MCF 10A (cell line): ENCODE results near the gene CSTF1. TPM values are rescaled to one million over a fixed set of nuclear protein-coding genes. Genes with fewer than 3 reads are reported as not detected.

ENCODE experiments used
- BruUV-seq: library from RNA; stranded (reverse); fragments of 400-500 nt; replicated peaks from 2 replicates; lab custom pipeline; 2021; lab: Mats Ljungman, UMichigan
- CTCF ChIA-PET: fragments of 300-600 bp; sonication (Branson Sonifier 250); formaldehyde crosslinking; extraction: SDS; loops from one replicate; lab custom pipeline; 2021; ENCODE audit warnings: antibody characterized with exemption, inconsistent platforms; lab: Yijun Ruan, JAX
- POLR2A ChIA-PET: fragments of 300-600, 350-650 bp; sonication (Branson Sonifier 250); formaldehyde crosslinking; extraction: SDS; loops from one replicate; lab custom pipeline; 2020; ENCODE audit warnings: antibody characterized with exemption, inconsistent platforms; lab: Yijun Ruan, JAX
- DNase-seq: peaks from one replicate; pipeline ENCODE4 v3.0.0-alpha.2; 2018; ENCODE audit not compliant: unreplicated experiment
- H3K27ac Mint-ChIP-seq: one replicate; pipeline ENCODE4 v1.8.0; 2022; ENCODE audit warnings: mild to moderate bottlenecking, low read depth, mixed read lengths; ENCODE audit not compliant: unreplicated experiment
- H3K27me3 Mint-ChIP-seq: one replicate; pipeline ENCODE4 v1.8.0; 2022; ENCODE audit warnings: mixed read lengths; ENCODE audit not compliant: insufficient read depth, unreplicated experiment
- H3K36me3 Mint-ChIP-seq: one replicate; pipeline ENCODE4 v1.8.0; 2022; ENCODE audit warnings: mild to moderate bottlenecking, moderate library complexity, mixed read lengths; ENCODE audit not compliant: insufficient read depth, unreplicated experiment
- H3K4me1 Mint-ChIP-seq: one replicate; pipeline ENCODE4 v1.8.0; 2022; ENCODE audit warnings: mixed read lengths; ENCODE audit not compliant: insufficient read depth, unreplicated experiment
- H3K4me3 Mint-ChIP-seq: one replicate; pipeline ENCODE4 v1.8.0; 2022; ENCODE audit warnings: mild to moderate bottlenecking, moderate library complexity, mixed read lengths; ENCODE audit not compliant: unreplicated experiment
- H3K9me3 Mint-ChIP-seq: one replicate; pipeline ENCODE4 v1.8.0; 2022; ENCODE audit warnings: mixed read lengths; ENCODE audit not compliant: unreplicated experiment
- CTCF ChIP-seq: fragments of 200-600 bp; IDR thresholded peaks from one replicate; pipeline ENCODE4 v1.8.0; 2022; ENCODE audit warnings: antibody characterized with exemption, mild to moderate bottlenecking; ENCODE audit not compliant: unreplicated experiment
- intact Hi-C: fragments of 100-400 bp; cut with micrococcal nuclease; formaldehyde crosslinking; loops from 2 replicates; pipeline ENCODE4 v1.14.1; 2022
- total RNA-seq: library from RNA; stranded (reverse); gene quantifications from 2 replicates; pipeline ENCODE4 v1.2.3, GENCODE V29; 2022

The CSTF1 gene
- total RNA-seq, 1 experiment from 2014 or later, result 35.1 TPM

GRCh38 chr20:56445540-56445939 is 53.1 kb downstream of the CSTF1 start:
- H3K27ac Mint-ChIP-seq, result no peak overlapping the region
- POLR2A ChIA-PET, result no interaction called here
- TF ChIP-seq CTCF, result no peak
- H3K4me1 Mint-ChIP-seq, result no peaks in the 10 kb centered on the region
- BruUV-seq, result no TSS peak
- peaks cover 7% of the 10 kb centered on the region for H3K27me3 Mint-ChIP-seq
- no peak overlapping the region for H3K4me3 Mint-ChIP-seq
- H3K9me3 Mint-ChIP-seq, result no peaks in the 10 kb centered on the region
- CTCF ChIA-PET, result no interaction called here
- H3K36me3 Mint-ChIP-seq, result no peaks in the 10 kb centered on the region
- DNase-seq, result no peak
- intact Hi-C loops, result no loop called here

- Mint-ChIP-seq H3K9me3 (no peaks in the 10 kb centered on the region), H3K36me3 (no peaks in the 10 kb centered on the region), H3K4me3 (no peak overlapping the region), H3K4me1 (no peaks in the 10 kb centered on the region), H3K27ac (no peak overlapping the region), H3K27me3 (peaks cover 23% of the 10 kb centered on the region)
- ChIA-PET POLR2A (no interaction called here), CTCF (interaction anchor here (0.7 to 1.3 kb wide), 3 partner anchors 49 to 199 kb away, joined by 3 to 4 read pairs (median 3); partner anchors contain the start of gene MC3R)
- no peak for TF ChIP-seq CTCF
- no TSS peak for BruUV-seq
- intact Hi-C loops, result no loop called here
- DNase-seq, result no peak
Measured at GRCh38 chr20:56447227-56447626, 54.8 kb downstream of the CSTF1 start.

- no peak for TF ChIP-seq CTCF
- no peaks in the 10 kb centered on the region for H3K36me3 Mint-ChIP-seq
- intact Hi-C loops, result no loop called here
- no peak overlapping the region for H3K27ac Mint-ChIP-seq
- CTCF ChIA-PET, result no interaction called here
- no peaks in the 10 kb centered on the region for H3K4me1 Mint-ChIP-seq
- DNase-seq, result no peak
- peaks cover 26% of the 10 kb centered on the region for H3K27me3 Mint-ChIP-seq
- POLR2A ChIA-PET, result no interaction called here
- no TSS peak for BruUV-seq
- no peak overlapping the region for H3K4me3 Mint-ChIP-seq
- H3K9me3 Mint-ChIP-seq, result no peaks in the 10 kb centered on the region
Measured at GRCh38 chr20:56449459-56449858, 57.0 kb downstream of the CSTF1 start.

GRCh38 chr20:56451056-56451765 is 58.8 kb downstream of the CSTF1 start:
- Mint-ChIP-seq H3K27me3 (peaks cover 26% of the 10 kb centered on the region), H3K36me3 (no peaks in the 10 kb centered on the region), H3K27ac (no peak overlapping the region), H3K4me1 (no peaks in the 10 kb centered on the region), H3K4me3 (no peak overlapping the region), H3K9me3 (no peaks in the 10 kb centered on the region)
- intact Hi-C loops, result no loop called here
- DNase-seq, result no peak
- POLR2A ChIA-PET, result no interaction called here
- TF ChIP-seq CTCF, result no peak
- BruUV-seq, result no TSS peak
- CTCF ChIA-PET, result interaction anchor here (0.5 to 0.9 kb wide), 2 partner anchors 225 to 580 kb away, joined by 3 read pairs; no protein-coding TSS in a partner anchor
